OCI-LY3 (cell line): Measurements from ENCODE around the gene XRRA1.
"Not testable (repeated sequence)": the region's sequence is repeated elsewhere in the genome, so short reads cannot be mapped to it uniquely, and the experiment has no call there.

Experiments used
- H2AFZ ChIP-seq: fragments of 200-600, 300-600 bp; shearing (Covaris generic); 2 replicates; pipeline ENCODE4 v1.6.0; 2014; ENCODE audit warnings: antibody characterized with exemption, low read depth, low read length
- H3K27ac ChIP-seq: fragments of 200-600, 300-600 bp; sonication (generic); 2 replicates; pipeline ENCODE4 v1.5.1; 2014; ENCODE audit warnings: mild to moderate bottlenecking, low read length, moderate library complexity, mixed read lengths
- H3K27me3 ChIP-seq: fragments of 200-600, 300-600 bp; sonication (generic); 2 replicates; pipeline ENCODE4 v1.6.1; 2014; ENCODE audit warnings: low read depth, low read length, mixed read lengths
- H3K36me3 ChIP-seq: fragments of 200-600, 300-600 bp; sonication (generic); replicated peaks from 2 replicates; pipeline ENCODE3; 2014; ENCODE audit warnings: low read depth, low read length, mixed read lengths
- H3K4me1 ChIP-seq: fragments of 300-600, 200-600 bp; sonication (generic); 2 replicates; pipeline ENCODE4 v1.6.1; 2014; ENCODE audit warnings: low read length, mixed read lengths
- H3K4me2 ChIP-seq: fragments of 200-600, 300-600 bp; sonication (generic); 2 replicates; pipeline ENCODE4 v1.6.1; 2014; ENCODE audit warnings: low read length, mixed read lengths
- H3K4me3 ChIP-seq: fragments of 300-600, 200-600 bp; sonication (generic); 2 replicates; pipeline ENCODE4 v1.5.1; 2014; ENCODE audit warnings: antibody characterized with exemption, mild to moderate bottlenecking, low read length, moderate library complexity
- H3K79me2 ChIP-seq: fragments of 300-600, 200-600 bp; shearing (Covaris generic); 2 replicates; pipeline ENCODE4 v1.6.1; 2014; ENCODE audit warnings: mild to moderate bottlenecking, low read length, mixed read lengths
- H3K9ac ChIP-seq: fragments of 300-600, 200-600 bp; shearing (Covaris generic); 2 replicates; pipeline ENCODE4 v1.6.0; 2014; ENCODE audit warnings: mild to moderate bottlenecking, low read length, moderate library complexity
- H3K9me3 ChIP-seq: fragments of 200-600, 300-600 bp; shearing (Covaris generic); 2 replicates; pipeline ENCODE4 v1.6.1; 2014; ENCODE audit warnings: low read length, mixed read lengths; ENCODE audit not compliant: insufficient read depth
- H4K20me1 ChIP-seq: fragments of 200-600, 300-600 bp; sonication (generic); 2 replicates; pipeline ENCODE4 v1.6.1; 2016; ENCODE audit warnings: low read length, mixed read lengths; ENCODE audit not compliant: insufficient read depth
- EZH2phosphoT487 ChIP-seq: fragments of 200-600 bp; shearing (Covaris generic); IDR thresholded peaks from 2 replicates; pipeline ENCODE4 v1.6.1; 2018; ENCODE audit warnings: antibody characterized with exemption, mixed run types, low read depth
- TF ChIP-seq, protein P1 (sequence below): fragments of 200-600, 300-600 bp; sonication (generic); IDR thresholded peaks from 2 replicates; pipeline ENCODE4 v1.5.1; 2014; ENCODE audit warnings: antibody characterized with exemption, low read length, low read depth

The XRRA1 gene

DNA sequence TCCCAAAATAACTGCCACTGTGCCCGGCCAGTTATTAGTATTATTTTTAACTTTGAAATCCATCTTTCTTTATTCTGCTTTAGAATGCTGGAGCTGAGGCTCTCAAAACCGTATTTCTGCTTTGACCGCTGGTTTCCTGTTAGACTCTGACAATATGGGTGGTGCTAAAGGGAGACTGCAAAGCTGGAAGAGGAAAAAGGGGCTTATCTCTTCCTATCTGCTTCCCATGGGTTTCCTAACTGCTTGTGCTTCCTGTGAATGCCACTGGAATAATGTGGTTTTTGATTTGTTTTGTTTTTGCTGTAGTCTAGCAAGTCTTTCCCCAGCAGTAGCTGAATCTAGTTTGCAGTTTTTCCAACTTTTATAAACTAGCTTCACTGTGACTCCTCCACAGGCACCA, 43.6 kb downstream of the XRRA1 start:
- Histone ChIP-seq H3K4me1 (no peaks in the 10 kb centered on the region), H3K79me2 (no peaks in the 10 kb centered on the region), H4K20me1 (no peaks in the 10 kb centered on the region), H3K4me2 (no peak overlapping the region), H3K27me3 (no peaks in the 10 kb centered on the region), H2AFZ (no peak overlapping the region), H3K4me3 (no peak overlapping the region), H3K36me3 (peaks cover 23% of the 10 kb centered on the region), H3K9ac (no peak overlapping the region), H3K27ac (no peak overlapping the region), H3K9me3 (no peaks in the 10 kb centered on the region)
- no peak for TF ChIP-seq EZH2phosphoT487
- TF ChIP-seq, protein P1, sequence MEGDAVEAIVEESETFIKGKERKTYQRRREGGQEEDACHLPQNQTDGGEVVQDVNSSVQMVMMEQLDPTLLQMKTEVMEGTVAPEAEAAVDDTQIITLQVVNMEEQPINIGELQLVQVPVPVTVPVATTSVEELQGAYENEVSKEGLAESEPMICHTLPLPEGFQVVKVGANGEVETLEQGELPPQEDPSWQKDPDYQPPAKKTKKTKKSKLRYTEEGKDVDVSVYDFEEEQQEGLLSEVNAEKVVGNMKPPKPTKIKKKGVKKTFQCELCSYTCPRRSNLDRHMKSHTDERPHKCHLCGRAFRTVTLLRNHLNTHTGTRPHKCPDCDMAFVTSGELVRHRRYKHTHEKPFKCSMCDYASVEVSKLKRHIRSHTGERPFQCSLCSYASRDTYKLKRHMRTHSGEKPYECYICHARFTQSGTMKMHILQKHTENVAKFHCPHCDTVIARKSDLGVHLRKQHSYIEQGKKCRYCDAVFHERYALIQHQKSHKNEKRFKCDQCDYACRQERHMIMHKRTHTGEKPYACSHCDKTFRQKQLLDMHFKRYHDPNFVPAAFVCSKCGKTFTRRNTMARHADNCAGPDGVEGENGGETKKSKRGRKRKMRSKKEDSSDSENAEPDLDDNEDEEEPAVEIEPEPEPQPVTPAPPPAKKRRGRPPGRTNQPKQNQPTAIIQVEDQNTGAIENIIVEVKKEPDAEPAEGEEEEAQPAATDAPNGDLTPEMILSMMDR, result no peak

DNA sequence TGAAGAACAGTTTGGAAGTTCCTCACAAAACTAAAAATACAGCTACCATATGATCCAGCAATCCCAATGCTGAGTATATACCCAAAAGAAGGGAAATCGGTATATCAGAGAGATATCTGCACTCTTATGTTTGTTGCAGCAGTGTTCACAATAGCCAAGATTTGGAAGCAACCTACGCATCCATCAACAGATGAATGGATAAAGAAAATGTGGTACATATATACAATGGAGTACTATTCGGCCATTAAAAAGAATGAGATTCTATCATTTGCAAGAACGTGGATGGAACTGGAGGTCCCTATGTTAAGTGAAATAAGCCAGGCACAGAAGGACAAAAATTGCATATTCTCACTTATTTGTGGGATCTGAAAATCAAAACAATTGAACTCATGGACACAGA, 46.5 kb downstream of the XRRA1 start:
- H3K4me3 ChIP-seq, result no peak overlapping the region
- H2AFZ ChIP-seq, result no peak overlapping the region
- H3K4me2 ChIP-seq, result no peak overlapping the region
- H3K9ac ChIP-seq, result no peak overlapping the region
- H3K36me3 ChIP-seq, result peaks cover 11% of the 10 kb centered on the region
- TF ChIP-seq, protein P1, result no peak
- TF ChIP-seq EZH2phosphoT487, result no peak
- H3K79me2 ChIP-seq, result no peaks in the 10 kb centered on the region
- H3K27ac ChIP-seq, result no peak overlapping the region
- no peaks in the 10 kb centered on the region for H3K9me3 ChIP-seq
- H3K27me3 ChIP-seq, result no peaks in the 10 kb centered on the region
- no peaks in the 10 kb centered on the region for H3K4me1 ChIP-seq
- H4K20me1 ChIP-seq, result no peaks in the 10 kb centered on the region

DNA sequence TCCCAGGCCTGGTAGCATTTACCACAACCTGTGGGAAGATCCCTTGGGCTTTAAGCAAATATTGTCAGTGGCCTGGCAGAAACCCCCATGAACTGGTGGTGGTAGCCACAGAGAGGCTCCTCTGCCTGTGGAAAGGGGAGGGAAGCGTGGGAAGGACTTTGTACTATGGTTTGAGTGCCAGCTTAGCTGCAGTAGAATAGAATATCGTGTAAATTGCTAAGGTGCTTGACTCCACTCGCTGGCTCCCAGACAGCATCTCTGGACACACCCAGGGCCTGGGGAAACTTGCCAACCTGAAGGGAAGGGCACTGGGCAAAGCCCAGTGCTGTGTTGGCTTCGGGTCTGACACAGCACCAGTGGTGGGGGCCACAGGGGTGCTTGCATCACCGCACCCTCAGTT, 52.6 kb downstream of the XRRA1 start:
- Histone ChIP-seq H3K27ac (no peak overlapping the region), H3K36me3 (peaks cover 7% of the 10 kb centered on the region), H3K4me1 (no peaks in the 10 kb centered on the region), H3K9me3 (no peaks in the 10 kb centered on the region), H3K79me2 (no peaks in the 10 kb centered on the region), H2AFZ (no peak overlapping the region), H3K27me3 (no peaks in the 10 kb centered on the region), H3K9ac (no peak overlapping the region), H3K4me2 (no peak overlapping the region), H3K4me3 (no peak overlapping the region), H4K20me1 (no peaks in the 10 kb centered on the region)
- TF ChIP-seq EZH2phosphoT487, result no peak
- TF ChIP-seq, protein P1, result no peak

DNA sequence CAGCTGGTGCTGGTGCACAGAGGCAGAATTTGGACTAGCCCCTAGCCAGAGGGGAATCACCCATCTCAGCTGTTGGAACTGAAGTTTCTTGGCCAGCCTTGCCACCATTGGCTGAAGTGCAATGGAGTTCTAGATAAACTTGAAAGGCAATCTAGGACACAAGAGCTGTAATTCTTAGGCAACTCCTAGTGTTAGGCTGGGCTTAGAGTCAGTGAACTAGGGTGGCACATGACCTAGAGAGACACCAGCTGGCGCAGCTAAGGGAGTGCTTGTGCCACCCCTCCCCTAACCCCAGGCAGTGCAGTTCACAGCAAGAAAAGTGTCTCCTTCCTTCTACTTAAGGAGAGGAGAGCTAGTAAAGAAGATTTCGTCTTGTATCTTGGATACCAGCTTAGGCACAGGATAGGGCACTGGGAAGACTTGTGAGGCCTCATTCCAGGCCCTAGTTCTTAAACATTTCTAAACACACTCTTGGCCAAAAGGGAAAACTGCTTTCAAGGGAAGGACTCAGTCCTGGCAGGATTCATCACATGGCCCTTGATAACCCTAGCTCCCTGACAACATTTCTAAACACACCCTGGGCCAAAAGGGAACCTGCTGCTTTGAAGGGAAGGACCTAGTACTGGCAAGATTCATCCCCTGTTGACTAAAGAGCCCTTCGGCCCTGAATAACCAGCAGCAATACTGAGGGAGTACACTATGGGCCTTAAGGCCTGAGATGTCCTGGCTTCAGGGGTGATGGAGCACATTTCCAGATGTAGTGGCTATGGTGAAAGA, 53.4 kb downstream of the XRRA1 start:
- no peaks in the 10 kb centered on the region for H3K79me2 ChIP-seq
- TF ChIP-seq EZH2phosphoT487, result no peak
- TF ChIP-seq, protein P1, result no peak

DNA sequence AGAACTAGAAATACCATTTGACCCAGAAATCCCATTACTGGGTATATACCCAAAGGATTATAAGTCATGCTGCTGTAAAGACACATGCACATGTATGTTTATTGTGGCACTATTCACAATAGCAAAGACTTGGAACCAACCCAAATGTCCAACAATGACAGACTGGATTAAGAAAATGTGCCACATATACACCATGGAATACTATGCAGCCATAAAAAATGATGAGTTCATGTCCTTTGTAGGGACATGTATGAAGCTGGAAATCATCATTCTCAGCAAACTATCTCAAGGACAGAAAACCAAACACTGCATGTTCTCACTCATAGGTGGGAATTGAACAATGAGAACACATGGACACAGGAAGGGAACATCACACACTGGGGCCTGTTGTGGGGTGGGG, 55.9 kb downstream of the XRRA1 start:
- H4K20me1 ChIP-seq, H3K4me2 ChIP-seq, H3K27me3 ChIP-seq, H3K79me2 ChIP-seq, H3K4me1 ChIP-seq, H3K9me3 ChIP-seq, H3K27ac ChIP-seq, H3K9ac ChIP-seq, H2AFZ ChIP-seq, H3K4me3 ChIP-seq, H3K36me3 ChIP-seq: not testable (repeated sequence)

More for the DNA sequence above, 53.4 kb downstream of the XRRA1 start:
- Histone ChIP-seq H4K20me1 (no peaks in the 10 kb centered on the region), H3K4me1 (no peaks in the 10 kb centered on the region), H3K9ac (no peak overlapping the region), H3K9me3 (no peaks in the 10 kb centered on the region), H2AFZ (no peak overlapping the region), H3K27ac (no peak overlapping the region), H3K27me3 (no peaks in the 10 kb centered on the region), H3K4me3 (no peak overlapping the region), H3K36me3 (peaks cover 4% of the 10 kb centered on the region), H3K4me2 (no peak overlapping the region)
